Brain microvascular endothelial cell (primary cell): ENCODE measurements around the gene IL4.

ENCODE experiments used
- DNase-seq: peaks from one replicate; pipeline ENCODE4 v3.0.0-alpha.2; 2020
- H3K27ac ChIP-seq: fragments of 250-450 bp; sonication (Bioruptor Pico); 2 replicates; pipeline ENCODE4 v1.5.1; 2020; ENCODE audit warnings: mild to moderate bottlenecking, moderate library complexity
- H3K27me3 ChIP-seq: fragments of 250-450 bp; sonication (Bioruptor Pico); replicated peaks from 2 replicates; pipeline ENCODE4 v1.5.1; 2020; ENCODE audit warnings: mild to moderate bottlenecking
- H3K36me3 ChIP-seq: fragments of 250-450 bp; sonication (Bioruptor Pico); replicated peaks from 2 replicates; pipeline ENCODE4 v1.5.1; 2020; ENCODE audit warnings: mild to moderate bottlenecking
- H3K4me3 ChIP-seq: 2 replicates; pipeline ENCODE4 v1.5.1; 2011; ENCODE audit warnings: low read depth, mild to moderate bottlenecking, control low read depth, low read length, moderate library complexity
- CTCF ChIP-seq: IDR thresholded peaks from 2 replicates; pipeline ENCODE4 v1.5.1; 2011; ENCODE audit warnings: low read depth, mild to moderate bottlenecking, moderate library complexity, low read length, control low read depth, inconsistent platforms; ENCODE audit errors: missing control alignments
- in situ Hi-C: cut with HindIII; loops from 2 replicates; pipeline ENCODE4 v1.10.0; 2017; ENCODE audit warnings: low sequenced_read_pairs, low pct_ligation_motif_present

Gene IL4

GRCh38 chr5:132679166-132679565 is 5.4 kb downstream of the IL4 start:
- DNase-seq = no peak
- in situ Hi-C loops = no loop called here
- Histone ChIP-seq H3K27ac (no peak overlapping the region), H3K4me3 (no peak overlapping the region), H3K36me3 (no peaks in the 10 kb centered on the region), H3K27me3 (no peaks in the 10 kb centered on the region)
- TF ChIP-seq CTCF = no peak

GRCh38 chr5:132679717-132680380 is 6.1 kb downstream of the IL4 start:
- Histone ChIP-seq H3K27ac (no peak overlapping the region), H3K36me3 (no peaks in the 10 kb centered on the region), H3K4me3 (no peak overlapping the region), H3K27me3 (no peaks in the 10 kb centered on the region)
- in situ Hi-C loops = no loop called here
- no peak for DNase-seq
- TF ChIP-seq CTCF = no peak

DNA sequence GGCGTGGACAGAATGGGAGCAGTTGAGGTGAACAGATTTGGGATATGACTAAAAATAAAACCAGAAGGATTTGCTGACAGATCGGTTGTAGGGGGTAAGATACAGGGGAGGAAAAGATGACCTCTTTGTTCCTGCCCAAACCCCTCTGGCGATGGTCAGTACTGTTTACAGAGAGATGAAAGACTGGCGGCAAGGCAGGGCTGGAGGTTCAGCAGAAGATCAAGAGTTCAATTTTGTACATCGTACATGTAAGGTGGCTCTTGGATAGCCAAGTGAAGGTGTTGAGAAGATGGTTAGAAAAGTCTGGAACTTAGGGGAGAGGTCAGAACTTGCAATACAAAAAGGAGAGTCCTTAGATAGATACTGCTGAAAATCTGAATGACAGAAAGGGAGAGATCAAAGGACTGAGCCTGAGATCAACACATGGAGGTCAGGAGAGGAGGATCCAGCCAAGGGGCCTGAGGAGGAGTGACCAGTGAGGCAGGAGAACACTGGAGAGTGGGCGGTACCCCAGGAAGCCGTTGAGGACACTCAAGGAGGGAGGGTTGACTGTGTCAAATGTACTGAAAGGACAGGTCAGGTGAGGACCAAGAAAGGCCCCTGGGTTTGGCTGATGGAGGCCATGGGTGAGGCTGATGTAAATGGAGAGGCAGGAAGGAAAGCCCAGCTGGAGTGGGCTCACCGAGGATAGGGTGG is 7.1 kb downstream of the IL4 start:
- H3K36me3 ChIP-seq = no peaks in the 10 kb centered on the region
- no peak overlapping the region for H3K27ac ChIP-seq
- H3K27me3 ChIP-seq = no peaks in the 10 kb centered on the region
- no peak for DNase-seq
- H3K4me3 ChIP-seq = no peak overlapping the region
- in situ Hi-C loops = no loop called here
- TF ChIP-seq CTCF = no peak

DNA sequence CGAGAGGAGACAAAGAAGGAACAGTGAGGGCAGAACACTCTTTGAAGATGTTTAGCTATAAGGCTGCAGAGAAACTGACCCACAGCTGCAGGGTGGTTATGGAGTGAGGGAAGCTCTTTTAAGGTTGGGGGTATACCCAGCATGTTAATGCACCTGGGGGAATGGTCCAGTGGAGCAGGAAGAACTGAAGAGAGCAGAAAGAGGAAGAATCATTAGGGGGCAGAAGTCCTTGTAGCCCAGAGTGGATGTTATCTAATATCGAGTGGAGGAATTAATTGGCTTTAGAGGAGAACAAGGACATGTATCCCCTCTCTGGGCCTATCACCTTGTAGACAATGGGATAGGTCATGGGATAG is 7.7 kb downstream of the IL4 start:
- TF ChIP-seq CTCF = no peak
- in situ Hi-C loops = no loop called here
- Histone ChIP-seq H3K36me3 (no peaks in the 10 kb centered on the region), H3K4me3 (no peak overlapping the region), H3K27ac (no peak overlapping the region), H3K27me3 (no peaks in the 10 kb centered on the region)
- no peak for DNase-seq

- no peak for TF ChIP-seq CTCF
- Histone ChIP-seq H3K27ac (no peak overlapping the region), H3K36me3 (no peaks in the 10 kb centered on the region), H3K4me3 (no peak overlapping the region), H3K27me3 (no peaks in the 10 kb centered on the region)
- DNase-seq = no peak
- in situ Hi-C loops = no loop called here
These were observed 8.2 kb downstream of the IL4 start for GRCh38 chr5:132681983-132682382.

GRCh38 chr5:132684491-132684890 is 10.7 kb downstream of the IL4 start:
- H3K4me3 ChIP-seq = no peak overlapping the region
- TF ChIP-seq CTCF = no peak
- no peak overlapping the region for H3K27ac ChIP-seq
- in situ Hi-C loops = no loop called here
- H3K36me3 ChIP-seq = no peaks in the 10 kb centered on the region
- DNase-seq = no peak
- no peaks in the 10 kb centered on the region for H3K27me3 ChIP-seq
